Liver (tissue), 9 donors: Measurements from ENCODE around the gene DOCK1. TPM values are rescaled to one million over a fixed set of nuclear protein-coding genes. Genes with fewer than 3 reads are reported as not detected.
A peak's percentile ranks its signal among the peaks of the same experiment; 100 is the strongest.

ENCODE experiments used
- DNase-seq: peaks from one replicate; pipeline ENCODE4 v3.0.0-alpha.2; 2017; ENCODE audit warnings: low spot score
- H3K27ac ChIP-seq, 2 donors: one replicate each; pipeline ENCODE4 v1.7.0; 2013; ENCODE audit warnings: inconsistent platforms in 2 of 2, low read length in 2 of 2, control low read depth in 1 of 2, low read depth in 1 of 2, mild to moderate bottlenecking in 1 of 2
- H3K27me3 ChIP-seq, 4 donors: one replicate each; pipeline versions ENCODE4 v1.6.1 to v1.7.0; 2013; ENCODE audit warnings: low read length in 3 of 4, inconsistent platforms in 1 of 4, mild to moderate bottlenecking in 1 of 4, moderate library complexity in 1 of 4; ENCODE audit not compliant: control insufficient read depth in 4 of 4, insufficient read depth in 4 of 4
- H3K36me3 ChIP-seq, 4 donors: one replicate each; pipeline versions ENCODE4 v1.6.1 to v1.7.0; 2013; ENCODE audit warnings: low read length in 3 of 4, mild to moderate bottlenecking in 3 of 4, low read depth in 1 of 4, moderate library complexity in 1 of 4; ENCODE audit not compliant: control insufficient read depth in 4 of 4, insufficient read depth in 3 of 4
- H3K4me1 ChIP-seq, 4 donors: one replicate each; pipeline versions ENCODE4 v1.6.1 to v1.7.0; 2013; ENCODE audit warnings: low read length in 3 of 4, mild to moderate bottlenecking in 3 of 4, moderate library complexity in 1 of 4; ENCODE audit not compliant: control insufficient read depth in 4 of 4, insufficient read depth in 4 of 4
- H3K4me3 ChIP-seq, 3 donors: one replicate each; pipeline versions ENCODE4 v1.6.1 to v1.7.0; 2013; ENCODE audit warnings: low read length in 3 of 3, control low read depth in 1 of 3, low read depth in 1 of 3, mild to moderate bottlenecking in 1 of 3
- H3K9ac ChIP-seq, 2 donors: one replicate each; pipeline ENCODE4 v1.7.0; 2013; ENCODE audit warnings: low read length in 2 of 2, mild to moderate bottlenecking in 2 of 2, moderate library complexity in 2 of 2, control low read depth in 1 of 2, low read depth in 1 of 2
- H3K9me3 ChIP-seq, 4 donors: one replicate each; pipeline versions ENCODE4 v1.6.1 to v1.7.0; 2013; ENCODE audit warnings: low read length in 3 of 4; ENCODE audit not compliant: control insufficient read depth in 4 of 4
- ATF3 ChIP-seq: IDR thresholded peaks from 2 replicates; pipeline ENCODE4 v1.6.1; 2016; ENCODE audit warnings: antibody characterized with exemption
- CTCF ChIP-seq: fragments of 150-350 bp; IDR thresholded peaks from 2 replicates; pipeline ENCODE4 v1.5.1; 2017; ENCODE audit warnings: improper control_type of control experiment, low read depth, low read length; ENCODE audit not compliant: missing input control
- EGR1 ChIP-seq, 2 donors: IDR thresholded peaks; 2 replicates each; pipeline ENCODE4 v1.6.1; 2016 to 2018; ENCODE audit warnings: antibody characterized with exemption in 2 of 2, low read depth in 2 of 2
- FOXA2 ChIP-seq: IDR thresholded peaks from 2 replicates; pipeline ENCODE4 v1.6.1; 2016; ENCODE audit warnings: antibody characterized with exemption
- GABPA ChIP-seq, 2 donors: IDR thresholded peaks in 1 of 2; conservative IDR thresholded peaks in 1 of 2; 2 replicates each; pipeline ENCODE4 v1.6.1; 2016; ENCODE audit warnings: antibody characterized with exemption in 2 of 2, mild to moderate bottlenecking in 1 of 2, moderate library complexity in 1 of 2
- HNF4A ChIP-seq, 2 donors: conservative IDR thresholded peaks; 2 replicates each; pipeline ENCODE4 v1.6.1; 2016; ENCODE audit warnings: antibody characterized with exemption in 2 of 2, mild to moderate bottlenecking in 2 of 2
- JUND ChIP-seq, 2 donors: IDR thresholded peaks; 2 replicates each; pipeline ENCODE4 v1.6.1; 2016; ENCODE audit warnings: antibody characterized with exemption in 2 of 2
- MAX ChIP-seq: IDR thresholded peaks from 2 replicates; pipeline ENCODE4 v1.6.1; 2016; ENCODE audit warnings: antibody characterized with exemption
- NR2F2 ChIP-seq: IDR thresholded peaks from 2 replicates; pipeline ENCODE4 v1.6.1; 2016; ENCODE audit warnings: antibody characterized with exemption
- RAD21 ChIP-seq, 2 donors: IDR thresholded peaks; 2 replicates each; pipeline ENCODE4 v1.6.1; 2016; ENCODE audit warnings: antibody characterized with exemption in 2 of 2, mild to moderate bottlenecking in 2 of 2
- REST ChIP-seq: IDR thresholded peaks from 2 replicates; pipeline ENCODE4 v1.6.1; 2016; ENCODE audit warnings: antibody characterized with exemption, mild to moderate bottlenecking
- RXRA ChIP-seq, 2 donors: IDR thresholded peaks; 2 replicates each; pipeline ENCODE4 v1.6.1; 2017 to 2018; ENCODE audit warnings: antibody characterized with exemption in 2 of 2, mild to moderate bottlenecking in 1 of 2
- SP1 ChIP-seq: IDR thresholded peaks from 2 replicates; pipeline ENCODE4 v1.6.1; 2018; ENCODE audit warnings: antibody characterized with exemption, mild to moderate bottlenecking
- TAF1 ChIP-seq: conservative IDR thresholded peaks from 2 replicates; pipeline ENCODE4 v1.6.1; 2016; ENCODE audit warnings: antibody characterized with exemption, mild to moderate bottlenecking
- WGBS: extraction: QIAGEN DNeasy Blood & Tissue Kit; methylation state at CpG from one replicate; pipeline ENCODE4 v1.1.7; 2013; 5-methylcytosine and 5-hydroxymethylcytosine counted together
- polyA plus RNA-seq, 2 donors: library from polyadenylated mRNA; stranded (reverse) in 1 of 2; unstranded in 1 of 2; fragments of 200-250 nt in 1 of 2; fragments of >200 nt in 1 of 2; fragmentation: Nextera tagmentation in 1 of 2; extraction: Ambion mirVana in 1 of 2; gene quantifications; one replicate each; pipeline versions ENCODE4 v1.2.1 to v1.2.3, GENCODE V29; 2013 to 2015
- total RNA-seq, 2 donors: library from RNA; depleted of rRNA; stranded (reverse); fragments of >200 nt; gene quantifications; one replicate each; pipeline ENCODE4 v1.2.3, GENCODE V29; 2014
- donor health status: healthy.
- donor health status: healthy.
- donor health status: healthy.
- donor health status: healthy.
- donor health status: healthy.

Gene DOCK1
- total and polyA plus RNA-seq, 4 donors: 3.8 to 28.8 (median 9.1) TPM

GRCh38 chr10:127299956-127300689, 394.9 kb downstream of the DOCK1 start:
- Histone ChIP-seq H3K27ac (no peak overlapping the region), H3K9ac (no peak overlapping the region), H3K27me3 (no peaks in the 10 kb centered on the region), H3K4me1 (peaks cover 3 to 18% (median 10%) of the 10 kb centered on the region in 4 donors), H3K4me3 (no peak overlapping the region), H3K9me3 (no peaks in the 10 kb centered on the region), H3K36me3 (no peaks in the 10 kb centered on the region)
- peak; percentile 41 to 69 for TF ChIP-seq HNF4A (conservative IDR thresholded peaks at IDR 0.05)
- no peak for TF ChIP-seq ATF3
- 71% methylated on average over 13 of the region's 13 CpGs for WGBS
- no peak for DNase-seq

GRCh38 chr10:127300868-127301321, 395.7 kb downstream of the DOCK1 start:
- DNase-seq: no peak
- Histone ChIP-seq H3K4me3 (no peak overlapping the region), H3K9me3 (no peaks in the 10 kb centered on the region), H3K27ac (peak overlapping the region in 1 of 2 donors; percentile 59), H3K36me3 (no peaks in the 10 kb centered on the region), H3K4me1 (peaks cover 3 to 18% (median 10%) of the 10 kb centered on the region in 4 donors), H3K9ac (no peak overlapping the region), H3K27me3 (no peaks in the 10 kb centered on the region)
- TF ChIP-seq EGR1 (IDR thresholded peaks at IDR 0.05; ENCODE audit: low read depth in 2 of 2) (no peak), REST (no peak), MAX (no peak), FOXA2 (no peak), TAF1 (no peak), RAD21 (IDR thresholded peaks at IDR 0.05) (peak in 1 of 2 donors; percentile 12), SP1 (peak; percentile 54), RXRA (IDR thresholded peaks at IDR 0.05) (peak in 1 of 2 donors; percentile 9), NR2F2 (no peak), GABPA (IDR thresholded peaks at IDR 0.05 in 1 of 2, conservative IDR thresholded peaks at IDR 0.05 in 1 of 2) (no peak)
- 58% methylated on average over 11 of the region's 11 CpGs for WGBS

- 86% methylated on average over 3 of the region's 3 CpGs for WGBS
These were observed 397.1 kb downstream of the DOCK1 start for GRCh38 chr10:127302343-127302742.

More at GRCh38 chr10:127302343-127302742, 397.1 kb downstream of the DOCK1 start:
- no peak overlapping the region for H3K4me3 ChIP-seq
- H3K9me3 ChIP-seq: no peaks in the 10 kb centered on the region
- H3K27me3 ChIP-seq: no peaks in the 10 kb centered on the region
- H3K36me3 ChIP-seq: no peaks in the 10 kb centered on the region
- TF ChIP-seq JUND (IDR thresholded peaks at IDR 0.05) (no peak), TAF1 (no peak), HNF4A (conservative IDR thresholded peaks at IDR 0.05) (no peak), SP1 (no peak), GABPA (IDR thresholded peaks at IDR 0.05 in 1 of 2, conservative IDR thresholded peaks at IDR 0.05 in 1 of 2) (no peak), CTCF (no peak), MAX (no peak), EGR1 (IDR thresholded peaks at IDR 0.05; ENCODE audit: low read depth in 2 of 2) (no peak)
- no peak overlapping the region for H3K9ac ChIP-seq
- H3K4me1 ChIP-seq: peaks cover 3 to 18% (median 10%) of the 10 kb centered on the region in 4 donors
- no peak overlapping the region for H3K27ac ChIP-seq
- DNase-seq: no peak
